ENCODE data around the gene PDSS2. TPM values are rescaled to one million over a fixed set of nuclear protein-coding genes. Genes with fewer than 3 reads are reported as not detected.

PDSS2 gene
- total RNA-seq, 1 experiment from 2014 or later: 16.3 TPM

DNA sequence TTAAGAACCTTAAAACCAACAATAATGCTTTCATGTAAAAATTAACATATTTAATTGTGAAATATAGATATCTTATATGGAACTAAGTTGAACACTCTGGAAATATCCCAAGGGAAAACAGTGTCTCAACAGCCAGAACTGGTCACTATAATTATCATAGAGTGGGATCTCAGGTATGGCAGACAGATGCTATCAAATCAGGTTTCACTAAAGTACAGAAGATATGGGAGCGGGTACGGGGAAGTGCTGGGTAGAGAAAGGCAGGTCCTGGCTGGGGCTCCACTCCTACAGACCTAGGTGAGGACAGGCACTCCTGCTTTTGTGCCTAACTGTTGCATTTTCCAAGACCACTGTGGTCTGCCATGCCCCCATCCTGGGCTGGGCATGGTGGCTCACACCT lies 215.9 kb downstream of the PDSS2 start:
- peaks cover 30% of the 10 kb centered on the region for H3K4me1 ChIP-seq (ENCODE audit: low read length)
- no peak overlapping the region for H2AFZ ChIP-seq (ENCODE audit: low read length)
- H3K36me3 ChIP-seq (ENCODE audit: insufficient read depth, low read length): no peaks in the 10 kb centered on the region
- H3K27me3 ChIP-seq (ENCODE audit: low read length): no peaks in the 10 kb centered on the region
- H4K20me1 ChIP-seq (ENCODE audit: insufficient read depth, low read depth, low read length): no peaks in the 10 kb centered on the region
- no peak overlapping the region for H3K4me2 ChIP-seq (ENCODE audit: low read depth, low read length, poor library complexity, severe bottlenecking)
- H3K9me3 ChIP-seq (ENCODE audit: low read length): no peaks in the 10 kb centered on the region
- H3K9ac ChIP-seq (ENCODE audit: low read length): no peak overlapping the region
- DNase-seq: no peak
- no peak overlapping the region for H3K4me3 ChIP-seq (ENCODE audit: low read length)
- H3K79me2 ChIP-seq (ENCODE audit: low read length): no peaks in the 10 kb centered on the region
- no peaks in the 10 kb centered on the region for H3K9me2 ChIP-seq (replicated peaks; ENCODE audit: insufficient read depth, low read length)
- H3K27ac ChIP-seq (ENCODE audit: low read length): no peak overlapping the region

DNA sequence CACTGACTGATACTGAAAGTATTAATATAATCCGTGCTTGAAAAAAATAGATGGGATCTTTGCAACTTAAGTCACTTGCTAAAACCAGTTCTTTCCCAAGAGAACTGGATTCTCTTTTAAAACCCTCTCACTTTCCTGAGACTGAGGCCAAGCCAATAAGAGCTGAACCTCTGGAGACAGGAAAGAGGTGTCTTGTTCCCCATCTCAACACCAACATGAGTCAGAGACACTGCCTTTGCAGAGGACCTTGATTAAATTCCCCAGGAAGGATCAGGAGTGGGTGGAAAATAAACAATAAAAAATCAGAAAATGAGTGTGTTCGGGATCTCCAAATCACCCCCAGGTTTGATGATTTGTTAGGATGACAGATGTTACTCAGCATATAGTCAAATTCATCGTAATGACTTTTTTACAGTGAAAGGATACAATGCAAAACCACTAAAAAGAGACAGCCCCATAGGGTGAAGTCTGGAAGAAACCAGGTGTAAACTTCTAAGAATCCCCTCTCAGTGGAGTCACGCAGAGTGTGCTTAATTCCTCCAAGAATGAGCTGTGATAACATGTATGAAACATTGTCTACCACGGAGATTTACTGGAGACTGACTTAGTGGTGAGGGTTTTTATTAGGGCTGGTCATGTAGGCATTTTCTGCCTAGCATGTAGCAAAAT lies 221.2 kb downstream of the PDSS2 start:
- no peak overlapping the region for H2AFZ ChIP-seq (ENCODE audit: low read length)
- H3K79me2 ChIP-seq (ENCODE audit: low read length): no peaks in the 10 kb centered on the region
- 0 out of 2 replicates have a peak, but pooled peaks cover 4% of the 10 kb centered on the region for H3K36me3 ChIP-seq (ENCODE audit: insufficient read depth, low read length)
- peaks cover 8% of the 10 kb centered on the region for H3K4me1 ChIP-seq (ENCODE audit: low read length)
- H3K9me2 ChIP-seq (replicated peaks; ENCODE audit: insufficient read depth, low read length): no peaks in the 10 kb centered on the region
- no peak overlapping the region for H3K4me3 ChIP-seq (ENCODE audit: low read length)
- no peak overlapping the region for H3K27ac ChIP-seq (ENCODE audit: low read length)
- no peak for DNase-seq
- no peaks in the 10 kb centered on the region for H4K20me1 ChIP-seq (ENCODE audit: insufficient read depth, low read depth, low read length)
- H3K9me3 ChIP-seq (ENCODE audit: low read length): no peaks in the 10 kb centered on the region
- no peak overlapping the region for H3K9ac ChIP-seq (ENCODE audit: low read length)
- no peak overlapping the region for H3K4me2 ChIP-seq (ENCODE audit: low read depth, low read length, poor library complexity, severe bottlenecking)
- H3K27me3 ChIP-seq (ENCODE audit: low read length): no peaks in the 10 kb centered on the region

DNA sequence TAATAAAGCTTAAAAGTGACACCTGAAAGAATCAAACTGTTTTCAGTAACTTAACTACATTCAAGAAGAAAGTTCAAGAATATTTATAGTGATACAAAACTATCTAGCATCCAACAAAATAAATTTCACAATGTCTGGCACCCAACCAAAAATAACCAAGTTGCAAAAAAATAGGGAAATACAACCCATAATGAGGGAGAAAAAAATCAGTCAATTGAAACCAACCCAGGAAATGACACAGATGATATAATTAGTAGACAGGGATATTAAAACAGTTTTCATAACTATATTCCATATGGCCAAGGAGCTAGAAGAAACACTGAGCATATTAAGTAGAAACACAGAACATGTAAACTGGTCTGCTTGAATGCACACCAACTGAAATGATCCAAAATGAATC lies 223.9 kb downstream of the PDSS2 start:
- Histone ChIP-seq H3K4me2 (ENCODE audit: low read depth, low read length, poor library complexity, severe bottlenecking) (no peak overlapping the region), H3K9me3 (ENCODE audit: low read length) (no peaks in the 10 kb centered on the region), H4K20me1 (ENCODE audit: insufficient read depth, low read depth, low read length) (no peaks in the 10 kb centered on the region), H3K9ac (ENCODE audit: low read length) (no peak overlapping the region), H3K36me3 (ENCODE audit: insufficient read depth, low read length) (0 out of 2 replicates have a peak, but pooled peaks cover 4% of the 10 kb centered on the region), H3K27me3 (ENCODE audit: low read length) (no peaks in the 10 kb centered on the region), H3K79me2 (ENCODE audit: low read length) (no peaks in the 10 kb centered on the region), H3K27ac (ENCODE audit: low read length) (no peak overlapping the region), H3K4me3 (ENCODE audit: low read length) (no peak overlapping the region), H3K4me1 (ENCODE audit: low read length) (peaks cover 8% of the 10 kb centered on the region), H2AFZ (ENCODE audit: low read length) (no peak overlapping the region), H3K9me2 (replicated peaks; ENCODE audit: insufficient read depth, low read length) (no peaks in the 10 kb centered on the region)
- no peak for DNase-seq

DNA sequence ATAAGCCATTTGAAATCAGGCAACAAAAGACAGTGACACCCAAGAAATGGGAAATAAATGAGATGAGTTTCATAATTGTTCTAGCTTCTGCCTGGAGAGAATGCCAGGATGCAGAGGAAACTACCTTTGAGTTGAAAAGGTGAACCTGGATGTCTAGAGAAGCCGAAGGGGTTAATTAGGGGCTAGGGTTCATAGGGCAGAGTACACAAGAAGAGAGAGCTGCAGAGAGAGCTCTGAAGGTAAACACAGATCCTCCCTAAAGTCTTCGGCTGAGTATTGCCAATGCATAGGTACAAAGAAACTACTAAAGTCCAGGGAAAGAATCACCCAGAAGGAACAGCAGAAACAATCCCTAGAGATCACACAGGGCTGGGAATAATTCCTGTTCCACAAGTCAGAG lies 224.4 kb downstream of the PDSS2 start:
- H4K20me1 ChIP-seq (ENCODE audit: insufficient read depth, low read depth, low read length): no peaks in the 10 kb centered on the region
- H3K9me3 ChIP-seq (ENCODE audit: low read length): no peaks in the 10 kb centered on the region
- H3K4me2 ChIP-seq (ENCODE audit: low read depth, low read length, poor library complexity, severe bottlenecking): no peak overlapping the region

DNA sequence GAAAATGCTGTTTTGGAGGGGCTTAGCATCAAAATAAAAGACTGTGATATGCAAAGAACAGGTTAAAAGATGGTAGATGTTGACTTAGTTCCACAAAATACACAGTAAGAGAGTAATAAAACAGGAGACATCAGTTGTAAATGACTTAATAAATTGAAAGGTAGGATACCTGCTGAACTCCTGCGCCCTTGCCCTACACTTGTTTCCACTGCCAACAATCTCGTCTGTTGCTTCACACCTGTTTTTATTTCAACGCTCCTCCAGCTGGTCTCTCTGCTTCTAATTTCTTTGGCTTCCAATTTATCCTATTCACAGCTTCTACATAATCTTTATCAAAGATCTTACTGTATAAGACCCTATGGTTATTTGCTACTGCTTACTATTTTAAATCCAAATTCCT lies 228.1 kb downstream of the PDSS2 start:
- H4K20me1 ChIP-seq (ENCODE audit: insufficient read depth, low read depth, low read length): no peaks in the 10 kb centered on the region
- DNase-seq: no peak
- H3K4me3 ChIP-seq (ENCODE audit: low read length): no peak overlapping the region
- no peaks in the 10 kb centered on the region for H3K27me3 ChIP-seq (ENCODE audit: low read length)
- no peak overlapping the region for H2AFZ ChIP-seq (ENCODE audit: low read length)
- 0 out of 2 replicates have a peak, but pooled peaks cover 4% of the 10 kb centered on the region for H3K36me3 ChIP-seq (ENCODE audit: insufficient read depth, low read length)
- H3K79me2 ChIP-seq (ENCODE audit: low read length): no peaks in the 10 kb centered on the region
- H3K4me1 ChIP-seq (ENCODE audit: low read length): no peaks in the 10 kb centered on the region
- H3K4me2 ChIP-seq (ENCODE audit: low read depth, low read length, poor library complexity, severe bottlenecking): no peak overlapping the region
- no peak overlapping the region for H3K9ac ChIP-seq (ENCODE audit: low read length)
- H3K9me2 ChIP-seq (replicated peaks; ENCODE audit: insufficient read depth, low read length): no peaks in the 10 kb centered on the region
- no peak overlapping the region for H3K27ac ChIP-seq (ENCODE audit: low read length)
- H3K9me3 ChIP-seq (ENCODE audit: low read length): no peaks in the 10 kb centered on the region

More for the DNA sequence above, 224.4 kb downstream of the PDSS2 start:
- H3K27me3 ChIP-seq (ENCODE audit: low read length): no peaks in the 10 kb centered on the region
- no peak for DNase-seq
- no peaks in the 10 kb centered on the region for H3K79me2 ChIP-seq (ENCODE audit: low read length)
- H2AFZ ChIP-seq (ENCODE audit: low read length): no peak overlapping the region
- no peak overlapping the region for H3K9ac ChIP-seq (ENCODE audit: low read length)
- no peak overlapping the region for H3K27ac ChIP-seq (ENCODE audit: low read length)
- no peaks in the 10 kb centered on the region for H3K9me2 ChIP-seq (replicated peaks; ENCODE audit: insufficient read depth, low read length)
- H3K36me3 ChIP-seq (ENCODE audit: insufficient read depth, low read length): 0 out of 2 replicates have a peak, but pooled peaks cover 4% of the 10 kb centered on the region
- peaks cover 8% of the 10 kb centered on the region for H3K4me1 ChIP-seq (ENCODE audit: low read length)
- H3K4me3 ChIP-seq (ENCODE audit: low read length): no peak overlapping the region

DNA sequence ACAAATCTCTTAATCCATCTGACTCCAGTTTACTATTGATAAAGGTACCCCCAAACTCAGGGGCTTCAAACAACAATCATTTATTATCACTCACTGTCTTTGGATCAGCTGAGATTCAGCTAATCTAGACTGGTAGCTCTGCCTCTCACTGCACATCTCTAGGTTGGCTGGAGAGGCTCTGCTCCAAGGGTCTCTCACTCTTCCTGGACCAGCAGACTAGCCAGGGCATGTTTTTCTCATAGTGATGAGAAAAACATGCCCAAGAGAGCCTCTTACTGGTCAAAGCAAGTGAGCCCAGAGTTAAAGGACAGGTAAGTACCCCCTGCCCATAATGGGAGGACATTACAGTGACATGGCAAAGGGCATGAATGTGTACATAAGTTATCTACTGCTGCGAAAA lies 228.9 kb downstream of the PDSS2 start:
- H3K9me2 ChIP-seq (replicated peaks; ENCODE audit: insufficient read depth, low read length): no peaks in the 10 kb centered on the region
- no peaks in the 10 kb centered on the region for H3K27me3 ChIP-seq (ENCODE audit: low read length)

DNA sequence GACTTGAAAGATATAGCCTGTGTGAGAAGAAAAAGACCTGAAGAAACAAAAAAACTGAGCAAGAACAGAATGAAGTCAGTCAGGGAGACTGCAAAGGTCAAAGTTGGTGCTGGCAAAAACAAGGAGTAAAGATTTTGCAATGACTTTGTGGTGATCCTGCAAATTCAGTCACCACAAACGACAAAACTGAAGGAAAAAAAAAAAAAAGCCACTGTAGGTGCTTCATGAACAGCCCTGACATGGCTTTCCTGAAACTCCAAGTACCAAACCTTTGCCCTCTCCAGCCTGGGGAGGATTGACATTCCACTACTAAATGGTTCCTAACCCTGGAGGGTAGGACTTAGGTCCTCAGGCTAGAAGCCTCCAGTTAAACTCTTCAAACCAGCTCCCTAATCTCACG lies 229.3 kb downstream of the PDSS2 start:
- Histone ChIP-seq H3K4me1 (ENCODE audit: low read length) (no peaks in the 10 kb centered on the region), H3K36me3 (ENCODE audit: insufficient read depth, low read length) (no peaks in the 10 kb centered on the region), H3K79me2 (ENCODE audit: low read length) (no peaks in the 10 kb centered on the region), H3K4me2 (ENCODE audit: low read depth, low read length, poor library complexity, severe bottlenecking) (no peak overlapping the region), H4K20me1 (ENCODE audit: insufficient read depth, low read depth, low read length) (no peaks in the 10 kb centered on the region), H2AFZ (ENCODE audit: low read length) (no peak overlapping the region), H3K27me3 (ENCODE audit: low read length) (no peaks in the 10 kb centered on the region), H3K9me2 (replicated peaks; ENCODE audit: insufficient read depth, low read length) (no peaks in the 10 kb centered on the region), H3K9ac (ENCODE audit: low read length) (no peak overlapping the region), H3K9me3 (ENCODE audit: low read length) (no peaks in the 10 kb centered on the region), H3K4me3 (ENCODE audit: low read length) (no peak overlapping the region), H3K27ac (ENCODE audit: low read length) (no peak overlapping the region)
- no peak for DNase-seq

More for the DNA sequence above, 228.9 kb downstream of the PDSS2 start:
- Histone ChIP-seq H3K79me2 (ENCODE audit: low read length) (no peaks in the 10 kb centered on the region), H3K36me3 (ENCODE audit: insufficient read depth, low read length) (0 out of 2 replicates have a peak, but pooled peaks cover 4% of the 10 kb centered on the region), H3K4me3 (ENCODE audit: low read length) (no peak overlapping the region), H4K20me1 (ENCODE audit: insufficient read depth, low read depth, low read length) (no peaks in the 10 kb centered on the region), H3K27ac (ENCODE audit: low read length) (no peak overlapping the region), H3K9ac (ENCODE audit: low read length) (no peak overlapping the region), H2AFZ (ENCODE audit: low read length) (no peak overlapping the region), H3K4me1 (ENCODE audit: low read length) (no peaks in the 10 kb centered on the region), H3K9me3 (ENCODE audit: low read length) (no peaks in the 10 kb centered on the region), H3K4me2 (ENCODE audit: low read depth, low read length, poor library complexity, severe bottlenecking) (no peak overlapping the region)
- DNase-seq: no peak

DNA sequence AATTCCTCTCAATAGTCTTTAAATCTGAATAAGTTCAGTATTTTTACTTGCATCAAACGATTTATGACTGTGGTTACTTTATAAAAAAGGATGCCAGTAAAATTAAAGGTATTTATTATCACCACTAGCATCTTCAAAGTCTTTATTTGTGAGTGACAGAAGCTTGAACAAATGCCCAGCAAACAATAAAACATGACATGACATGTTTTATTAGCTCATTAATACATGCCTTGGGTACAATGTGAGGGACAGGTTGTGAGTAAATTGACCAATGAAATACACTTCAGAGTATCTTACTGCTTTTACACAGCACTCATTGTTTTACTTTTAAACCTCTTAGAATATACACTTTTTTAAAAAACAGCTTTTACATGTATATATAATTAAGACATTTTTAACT lies 230.6 kb downstream of the PDSS2 start:
- H3K79me2 ChIP-seq (ENCODE audit: low read length): no peaks in the 10 kb centered on the region
- H3K9me2 ChIP-seq (replicated peaks; ENCODE audit: insufficient read depth, low read length): no peaks in the 10 kb centered on the region
- no peak overlapping the region for H3K27ac ChIP-seq (ENCODE audit: low read length)
- no peaks in the 10 kb centered on the region for H3K36me3 ChIP-seq (ENCODE audit: insufficient read depth, low read length)
- H3K9ac ChIP-seq (ENCODE audit: low read length): no peak overlapping the region
- no peak for DNase-seq
- H2AFZ ChIP-seq (ENCODE audit: low read length): no peak overlapping the region
- no peaks in the 10 kb centered on the region for H3K4me1 ChIP-seq (ENCODE audit: low read length)
- H3K4me3 ChIP-seq (ENCODE audit: low read length): no peak overlapping the region
- no peaks in the 10 kb centered on the region for H4K20me1 ChIP-seq (ENCODE audit: insufficient read depth, low read depth, low read length)
- no peaks in the 10 kb centered on the region for H3K9me3 ChIP-seq (ENCODE audit: low read length)
- no peaks in the 10 kb centered on the region for H3K27me3 ChIP-seq (ENCODE audit: low read length)
- no peak overlapping the region for H3K4me2 ChIP-seq (ENCODE audit: low read depth, low read length, poor library complexity, severe bottlenecking)
